K562 (cell line): ENCODE data around the gene GSTA5. TPM values are rescaled to one million over a fixed set of nuclear protein-coding genes. Genes with fewer than 3 reads are reported as not detected.
"Not testable (repeated sequence)": the region's sequence is repeated elsewhere in the genome, so short reads cannot be mapped to it uniquely, and the experiment has no call there.

Experiments
- ATAC-seq: fragments of 200-7000 bp; cut with Tn5 transposase; 3 replicates; pipeline ENCODE4 v1.9.1; 2020; ENCODE audit warnings: moderate library complexity
- BruUV-seq: library from RNA; stranded (reverse); fragments of 400-500 nt; replicated peaks from 2 replicates; lab custom pipeline; 2021; lab: Mats Ljungman, UMichigan
- CTCF ChIA-PET: fragments of 300-600 bp; formaldehyde crosslinking; extraction: SDS; loops from one replicate; lab custom pipeline; 2021; ENCODE audit warnings: low intra/inter-chr PET ratio; lab: Yijun Ruan, JAX
- POLR2A ChIA-PET: fragments of 300-600, 350-650 bp; sonication (Branson Sonifier 250); formaldehyde crosslinking; extraction: SDS; loops from one replicate; lab custom pipeline; 2021; ENCODE audit warnings: antibody characterized with exemption, inconsistent platforms; lab: Yijun Ruan, JAX
- DNase-seq, 4 experiments: peaks; one replicate each; pipeline versions ENCODE4 v3.0.0 to v3.0.0-alpha.2; 2011 to 2018; ENCODE audit warnings: low spot score in 3 of 4, mixed read lengths in 3 of 4; ENCODE audit errors: extremely low read depth in 1 of 4
- FAIRE-seq: peaks from 2 replicates; lab custom pipeline; 2011; peaks lifted over from hg19 to GRCh38; lab: Jason Lieb, UNC
- H2AFZ ChIP-seq: 2 replicates; pipeline ENCODE4 v1.6.0; 2011; ENCODE audit warnings: low read depth, low read length, control low read depth, inconsistent platforms
- H3K27ac ChIP-seq: fragments of 200-600 bp; 3 replicates; pipeline ENCODE4 v1.8.0; 2011; ENCODE audit warnings: low read depth, mild to moderate bottlenecking, control low read depth, inconsistent platforms, low read length, moderate library complexity, mixed read lengths; ENCODE audit errors: extremely low read depth
- H3K27me3 ChIP-seq, 2 experiments: fragments of 300-600 bp in 1 of 2; 2 replicates in 1 of 2; 3 replicates in 1 of 2; pipeline versions ENCODE4 v1.6.0 to v1.8.0; 2011; ENCODE audit warnings: inconsistent platforms in 2 of 2, low read length in 2 of 2, mild to moderate bottlenecking in 1 of 2, mixed read lengths in 1 of 2, moderate library complexity in 1 of 2; ENCODE audit not compliant: control insufficient read depth in 2 of 2, insufficient read depth in 2 of 2
- H3K36me3 ChIP-seq: fragments of 300-600 bp; 3 replicates; pipeline ENCODE4 v1.8.0; 2011; ENCODE audit warnings: mild to moderate bottlenecking, low read length, inconsistent platforms; ENCODE audit not compliant: control insufficient read depth, insufficient read depth
- H3K4me1 ChIP-seq, 2 experiments: fragments of 200-600 bp in 1 of 2; replicated peaks in 1 of 2; 2 replicates in 1 of 2; 3 replicates in 1 of 2; pipeline versions ENCODE4 v1.5.1 to v1.8.0; 2011; ENCODE audit warnings: inconsistent platforms in 2 of 2, low read length in 2 of 2, mild to moderate bottlenecking in 1 of 2, mixed read lengths in 1 of 2, moderate library complexity in 1 of 2; ENCODE audit not compliant: control insufficient read depth in 2 of 2, insufficient read depth in 2 of 2
- H3K4me2 ChIP-seq: 2 replicates; pipeline ENCODE4 v1.6.1; 2011; ENCODE audit warnings: low read length, control low read depth, inconsistent platforms, mixed read lengths; ENCODE audit not compliant: insufficient read depth
- H3K4me3 ChIP-seq: fragments of 200-600 bp; sonication (generic), shearing (Covaris generic); 2 replicates; pipeline ENCODE4 v1.5.1; 2016; ENCODE audit warnings: control low read depth, inconsistent platforms
- H3K79me2 ChIP-seq: fragments of 200-600 bp; 3 replicates; pipeline ENCODE4 v1.8.0; 2011; ENCODE audit warnings: low read length, inconsistent platforms; ENCODE audit not compliant: control insufficient read depth, insufficient read depth
- H3K9ac ChIP-seq, 2 experiments: 2 replicates each; pipeline versions ENCODE4 v1.6.0 to v1.6.1; 2011; ENCODE audit warnings: low read depth in 2 of 2, low read length in 2 of 2, control low read depth in 1 of 2, inconsistent platforms in 1 of 2, mild to moderate bottlenecking in 1 of 2, mixed read lengths in 1 of 2; ENCODE audit not compliant: insufficient read depth in 1 of 2
- H3K9me1 ChIP-seq: one replicate; pipeline ENCODE4 v1.6.0; 2011; ENCODE audit warnings: inconsistent platforms, mild to moderate bottlenecking, low read length, moderate library complexity; ENCODE audit not compliant: control insufficient read depth, insufficient read depth
- H3K9me3 ChIP-seq: replicated peaks from 2 replicates; pipeline ENCODE4 v1.5.1; 2011; ENCODE audit warnings: low read depth, low read length, inconsistent platforms; ENCODE audit not compliant: control insufficient read depth, insufficient read depth
- H4K20me1 ChIP-seq: replicated peaks from 2 replicates; pipeline ENCODE4 v1.6.1; 2011; ENCODE audit warnings: low read length, inconsistent platforms, mixed read lengths; ENCODE audit not compliant: control insufficient read depth, insufficient read depth
- ELF2 ChIP-seq: fragments of 250-450 bp; sonication (Bioruptor Pico); IDR thresholded peaks from 2 replicates; pipeline ENCODE4 v1.5.0; 2021; ENCODE audit warnings: mild to moderate bottlenecking
- SP2 ChIP-seq: IDR thresholded peaks from 2 replicates; pipeline ENCODE4 v1.6.1; 2011; ENCODE audit warnings: mild to moderate bottlenecking, low read depth, low read length, moderate library complexity; ENCODE audit not compliant: poor library complexity, severe bottlenecking; ENCODE audit errors: extremely low read depth
- ZHX1 ChIP-seq: fragments of 150-350 bp; conservative IDR thresholded peaks from 2 replicates; pipeline ENCODE4 v1.6.1; 2014; ENCODE audit warnings: low read length
- WGBS: fragments of 100-300 bp; shearing (Covaris generic); methylation state at CpG from one replicate; pipeline ENCODE4 v1.1.6; 2016; ENCODE audit warnings: low coverage, mixed read lengths; ENCODE audit not compliant: insufficient coverage; ENCODE audit errors: missing lambda C conversion rate; 5-methylcytosine and 5-hydroxymethylcytosine counted together
- in situ Hi-C: fragments of 300-500 bp; cut with MboI; formaldehyde crosslinking; loops from 4 replicates; pipeline ENCODE4 v1.15.0; 2018; ENCODE audit warnings: inconsistent platforms, mixed read lengths
- intact Hi-C: fragments of 100-400 bp; cut with micrococcal nuclease; formaldehyde crosslinking; loops from 2 replicates; pipeline ENCODE4 v1.14.2; 2022
- polyA plus RNA-seq, 8 experiments: library from polyadenylated mRNA; depleted of rRNA in 4 of 8; stranded (reverse) in 5 of 8; unstranded in 3 of 8; fragments of >200 nt; fragmentation: Nextera tagmentation in 2 of 8; fragmentation: Illumina TruSeq in 1 of 8; extraction: Ambion mirVana in 2 of 8; extraction: Trizol in 1 of 8; gene quantifications; 2 replicates each; pipeline versions ENCODE4 v1.2.1 to v1.2.3, GENCODE V29; 2011 to 2014; ENCODE audit warnings: inconsistent platforms in 1 of 8, missing spikeins in 1 of 8
- total RNA-seq, 7 experiments: library from RNA; depleted of rRNA in 6 of 7; stranded (reverse); fragments of >200 nt in 6 of 7; fragmentation: Illumina TruSeq in 2 of 7; extraction: Trizol in 2 of 7; gene quantifications; 2 replicates each; pipeline versions ENCODE4 v1.2.1 to v1.2.3, GENCODE V29; 2011 to 2021; ENCODE audit warnings: low replicate concordance in 1 of 7

Gene GSTA5
- total and polyA plus RNA-seq, 9 of the 15 experiments (the other 6 are each of a cell fraction or from before 2014, with no cell fraction given) = not detected

- Histone ChIP-seq H2AFZ (no peak overlapping the region), H3K4me3 (no peak overlapping the region), H3K9me1 (no peaks in the 10 kb centered on the region), H3K27me3 (no peaks in the 10 kb centered on the region), H3K9me3 (peaks cover 2% of the 10 kb centered on the region; the same call in 1 of the 2 replicates), H3K4me2 (no peak overlapping the region), H3K36me3 (no peaks in the 10 kb centered on the region), H3K27ac (no peak overlapping the region), H3K9ac (no peak overlapping the region), H4K20me1 (no peaks in the 10 kb centered on the region), H3K79me2 (no peaks in the 10 kb centered on the region), H3K4me1 (peaks cover 0 to 7% of the 10 kb centered on the region in 2 experiments; a peak in 3 of 5 replicates)
- TF ChIP-seq ELF2 (CRISPR knock-in tag) (no peak), SP2 (no peak), ZHX1 (no peak)
- no peak for DNase-seq
- ChIA-PET CTCF (no interaction called here), POLR2A (interaction anchor here (0.5 kb wide), 1 partner anchor 18 kb away, joined by 3 read pairs; no protein-coding TSS in a partner anchor)
- no peak for FAIRE-seq
- 3% methylated on average over 24 of the region's 24 CpGs for WGBS
- no peak for ATAC-seq
- in situ Hi-C loops = loop anchor here (5.0 kb wide), 1 partner anchor 41 kb away; no protein-coding TSS in a partner anchor
- BruUV-seq = no TSS peak
- intact Hi-C loops = loop anchor here (1.0 kb wide), 1 partner anchor 41 kb away; no protein-coding TSS in a partner anchor
These were observed 54.2 kb downstream of the GSTA5 start for GRCh38 chr6:52786249-52786956.

GRCh38 chr6:52782696-52783274, 57.8 kb downstream of the GSTA5 start:
- BruUV-seq, CTCF ChIA-PET: not testable (repeated sequence)

More at GRCh38 chr6:52782696-52783274, 57.8 kb downstream of the GSTA5 start:
- in situ Hi-C loops, H3K9ac ChIP-seq, FAIRE-seq, H3K4me3 ChIP-seq, H3K79me2 ChIP-seq, H3K9me1 ChIP-seq, H3K4me2 ChIP-seq, H3K4me1 ChIP-seq, H3K9me3 ChIP-seq, H3K36me3 ChIP-seq, H3K27me3 ChIP-seq, intact Hi-C loops, H4K20me1 ChIP-seq, DNase-seq, ATAC-seq, POLR2A ChIA-PET, H2AFZ ChIP-seq, H3K27ac ChIP-seq: not testable (repeated sequence)
- WGBS = 0% methylated on average over 2 of the region's 3 CpGs
